Activated T-cell treated with anti-CD3 and anti-CD28 coated beads, Interleukin-2, amount 50 U/mL, for 4 hours (primary cell): Measurements from ENCODE around the gene FNDC3B. TPM values are rescaled to one million over a fixed set of nuclear protein-coding genes. Genes with fewer than 3 reads are reported as not detected.

Experiments used
- ATAC-seq, 2 donors: fragments of 200-7000 bp; cut with Tn5 transposase; one replicate each; pipeline ENCODE4 v1.10.0; 2021
- DNase-seq: peaks from one replicate; pipeline ENCODE4 v3.0.0-alpha.2; 2020
- H3K27me3 Mint-ChIP-seq: one replicate; pipeline ENCODE4 v1.8.0; 2021; ENCODE audit warnings: low read depth, mixed read lengths
- H3K36me3 Mint-ChIP-seq: one replicate; pipeline ENCODE4 v1.8.0; 2022; ENCODE audit warnings: mixed read lengths; ENCODE audit not compliant: insufficient read depth
- H3K4me1 Mint-ChIP-seq: one replicate; pipeline ENCODE4 v1.8.0; 2021; ENCODE audit warnings: low read depth, mixed read lengths
- H3K4me3 Mint-ChIP-seq: one replicate; pipeline ENCODE4 v1.8.0; 2021; ENCODE audit warnings: mild to moderate bottlenecking, moderate library complexity, mixed read lengths
- H3K9me3 Mint-ChIP-seq: one replicate; pipeline ENCODE4 v1.8.0; 2021; ENCODE audit warnings: mixed read lengths
- total RNA-seq, 3 donors: library from RNA; stranded (reverse); gene quantifications; one replicate each; pipeline ENCODE4 v1.2.1, GENCODE V29; 2021

Gene FNDC3B
- total RNA-seq, 3 donors from 2014 or later = 20.3 to 23.9 (median 21.2) TPM

DNA sequence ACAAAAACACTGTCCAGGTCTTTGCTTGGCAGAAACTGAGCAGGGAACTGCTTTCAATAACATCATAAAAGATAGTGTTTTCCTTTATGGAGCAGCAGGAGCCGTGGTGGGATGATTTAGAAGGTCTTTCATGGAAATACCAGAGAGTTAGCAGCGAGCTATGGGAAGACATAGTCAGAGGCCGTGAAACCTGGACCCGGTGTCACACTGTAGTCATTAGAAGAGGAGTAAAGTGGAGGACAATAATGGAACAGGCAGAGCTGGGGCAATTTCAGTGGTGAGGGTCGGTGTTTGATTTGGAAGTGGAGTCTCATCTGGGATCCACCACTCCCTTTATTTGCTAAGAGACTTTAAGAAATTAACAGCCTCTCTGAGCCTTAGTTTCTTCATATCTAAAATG, 351.4 kb downstream of the FNDC3B start:
- no peak for ATAC-seq
- no peaks in the 10 kb centered on the region for H3K9me3 Mint-ChIP-seq
- H3K4me3 Mint-ChIP-seq = no peak overlapping the region
- peaks cover 24% of the 10 kb centered on the region for H3K36me3 Mint-ChIP-seq
- no peaks in the 10 kb centered on the region for H3K27me3 Mint-ChIP-seq
- no peak for DNase-seq
- H3K4me1 Mint-ChIP-seq = no peaks in the 10 kb centered on the region

DNA sequence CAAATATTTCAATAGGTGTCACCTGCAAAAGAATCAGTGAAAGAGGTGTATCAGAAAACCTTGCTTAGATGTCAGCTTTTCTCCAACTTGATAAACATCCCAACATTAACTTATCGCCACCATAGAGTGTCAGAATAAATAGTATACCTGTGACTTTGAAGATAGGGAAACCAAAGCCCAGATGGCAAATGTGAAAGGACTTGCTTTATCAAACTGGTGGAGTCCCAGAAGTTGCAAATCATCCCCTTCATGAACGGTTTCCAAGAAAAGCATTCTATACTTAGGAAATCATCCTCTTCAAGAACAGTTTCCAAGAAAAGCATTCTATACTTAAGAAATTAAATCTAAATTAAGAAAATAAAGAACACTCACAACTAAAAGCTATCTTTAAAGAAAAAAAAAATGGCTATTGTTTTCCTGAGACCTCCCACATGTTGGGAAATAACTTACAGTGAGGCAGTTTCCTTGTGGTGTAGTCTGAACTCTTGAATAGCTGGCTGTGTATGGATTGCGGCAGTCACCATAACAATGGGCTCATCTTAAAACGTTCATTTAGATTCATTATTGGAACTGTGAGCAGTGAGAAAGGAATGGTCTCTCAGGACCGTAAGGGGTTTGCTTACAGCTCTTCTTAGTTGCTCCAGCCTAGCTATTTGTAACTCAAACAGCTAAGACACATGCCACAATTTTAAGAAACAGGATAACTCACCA, 352.4 kb downstream of the FNDC3B start:
- Mint-ChIP-seq H3K4me1 (no peaks in the 10 kb centered on the region), H3K4me3 (no peak overlapping the region), H3K9me3 (no peaks in the 10 kb centered on the region), H3K36me3 (peaks cover 26% of the 10 kb centered on the region), H3K27me3 (no peaks in the 10 kb centered on the region)
- ATAC-seq = no peak
- no peak for DNase-seq

DNA sequence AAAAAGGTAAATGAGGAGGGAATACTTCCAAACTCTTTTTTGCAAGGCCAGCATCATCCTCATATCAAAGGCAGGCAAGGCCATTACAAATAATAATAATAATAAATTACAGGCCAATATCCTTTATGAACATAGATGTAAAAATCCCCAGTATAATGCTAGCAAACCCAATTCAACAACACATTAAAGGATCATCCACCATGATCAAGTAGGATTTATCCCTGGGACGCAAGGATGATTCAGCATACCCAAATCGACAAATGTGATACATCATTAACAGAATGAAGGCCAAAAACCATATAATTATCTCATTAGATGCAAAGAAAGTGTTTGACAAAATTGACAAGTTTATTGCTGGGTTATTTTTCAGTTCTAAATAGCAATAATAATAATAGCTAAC, 355.3 kb downstream of the FNDC3B start:
- Mint-ChIP-seq H3K36me3 (peaks cover 35% of the 10 kb centered on the region), H3K27me3 (no peaks in the 10 kb centered on the region), H3K4me3 (no peak overlapping the region), H3K9me3 (no peaks in the 10 kb centered on the region), H3K4me1 (no peaks in the 10 kb centered on the region)
- ATAC-seq (no peak), DNase-seq (no peak)

DNA sequence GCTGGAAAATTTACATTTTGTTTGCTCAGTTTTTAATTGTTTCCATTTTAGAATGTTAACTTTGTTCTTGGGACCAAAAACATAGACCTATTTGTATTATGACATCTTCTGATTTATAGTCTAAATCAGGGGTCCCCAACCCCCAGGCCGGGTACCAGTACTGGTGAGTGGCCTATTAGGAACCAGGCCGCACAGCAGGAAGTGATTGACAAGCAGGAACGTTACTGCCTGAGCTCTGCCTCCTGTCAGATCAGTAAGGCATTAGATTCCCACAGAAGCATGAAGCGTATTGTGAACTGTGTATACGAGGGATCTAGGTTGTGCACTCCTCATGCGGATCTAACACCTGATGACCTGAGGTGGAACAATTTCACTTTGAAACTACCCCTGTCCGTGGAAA, 357.0 kb downstream of the FNDC3B start:
- H3K4me3 Mint-ChIP-seq = no peak overlapping the region
- H3K9me3 Mint-ChIP-seq = peaks cover 2% of the 10 kb centered on the region
- H3K27me3 Mint-ChIP-seq = no peaks in the 10 kb centered on the region
- DNase-seq (no peak), ATAC-seq (no peak)
- peaks cover 37% of the 10 kb centered on the region for H3K36me3 Mint-ChIP-seq
- no peaks in the 10 kb centered on the region for H3K4me1 Mint-ChIP-seq

DNA sequence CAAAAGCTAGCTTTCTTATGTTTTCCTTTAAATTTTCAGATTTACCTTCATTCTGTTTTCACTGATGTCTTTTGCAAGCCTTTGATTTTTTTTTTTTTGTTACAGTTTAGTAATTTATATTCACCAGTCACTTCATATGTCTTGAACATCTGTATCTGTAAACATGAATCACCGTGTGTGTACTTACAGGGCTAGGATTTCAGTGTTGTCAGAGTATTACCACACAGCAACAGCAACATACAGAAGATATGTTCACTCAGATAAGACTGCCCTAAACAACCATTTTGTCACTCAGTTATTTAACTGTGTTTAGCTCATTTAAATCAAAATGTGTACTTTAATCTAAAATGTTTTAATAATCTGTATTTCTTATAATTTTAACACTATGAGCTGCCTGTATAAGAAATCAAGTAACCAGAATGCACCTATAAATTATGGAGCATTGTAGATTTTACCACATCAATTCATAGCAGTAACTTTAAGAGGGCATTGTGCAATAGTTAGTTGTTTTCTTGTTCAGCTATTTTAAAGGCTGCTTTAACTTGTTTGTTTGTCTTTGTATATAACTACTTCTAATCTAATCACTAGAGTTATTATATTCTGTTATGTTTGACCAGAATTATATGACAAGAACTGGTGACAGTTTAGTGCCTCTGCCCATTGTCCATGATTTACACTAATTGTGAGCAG, 358.5 kb downstream of the FNDC3B start:
- peaks cover 38% of the 10 kb centered on the region for H3K36me3 Mint-ChIP-seq
- H3K4me3 Mint-ChIP-seq = no peak overlapping the region
- DNase-seq = no peak

DNA sequence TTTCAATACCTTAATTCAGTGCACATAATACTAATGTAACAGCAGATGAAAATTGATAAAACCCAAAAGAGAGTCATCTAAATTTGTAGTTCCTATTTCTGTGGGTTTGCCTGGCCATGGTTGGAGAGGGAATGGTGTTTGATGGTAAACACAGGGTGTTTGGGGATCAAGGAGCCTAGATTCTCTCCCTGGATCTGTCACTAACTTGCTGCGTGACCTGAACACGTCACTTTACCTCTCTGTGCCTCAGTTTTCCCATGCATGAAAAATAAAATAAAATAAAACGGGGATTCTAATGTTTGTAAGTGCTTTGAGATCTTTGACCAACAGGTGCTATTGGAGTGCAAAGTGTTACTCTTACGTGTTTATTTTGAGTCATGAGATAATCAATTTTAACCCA, 359.1 kb downstream of the FNDC3B start:
- Mint-ChIP-seq H3K4me1 (no peaks in the 10 kb centered on the region), H3K27me3 (no peaks in the 10 kb centered on the region), H3K36me3 (peaks cover 32% of the 10 kb centered on the region), H3K4me3 (no peak overlapping the region), H3K9me3 (peaks cover 7% of the 10 kb centered on the region)
- no peak for ATAC-seq
- no peak for DNase-seq

More for the DNA sequence above, 358.5 kb downstream of the FNDC3B start:
- Mint-ChIP-seq H3K9me3 (peaks cover 7% of the 10 kb centered on the region), H3K4me1 (no peaks in the 10 kb centered on the region), H3K27me3 (no peaks in the 10 kb centered on the region)
- no peak for ATAC-seq

DNA sequence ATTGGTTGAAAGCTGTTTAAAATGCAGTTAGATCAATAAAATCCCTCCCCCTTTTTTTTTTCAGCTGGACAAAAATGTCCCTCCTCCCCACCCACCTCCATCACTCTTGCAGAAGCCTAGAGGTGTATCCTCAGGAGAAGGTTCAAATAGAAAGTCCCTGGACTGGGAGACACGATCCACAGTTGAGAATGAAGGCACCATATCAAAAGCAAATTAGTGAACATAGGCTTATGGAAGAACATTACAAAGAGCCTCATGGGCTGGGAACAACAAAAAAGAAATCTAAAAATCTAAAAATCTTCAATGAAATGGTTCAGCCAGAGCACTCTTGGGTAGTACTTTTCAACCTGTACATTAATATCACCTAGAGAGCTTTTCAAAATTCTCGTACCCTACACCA, 362.7 kb downstream of the FNDC3B start:
- Mint-ChIP-seq H3K4me1 (no peaks in the 10 kb centered on the region), H3K27me3 (no peaks in the 10 kb centered on the region), H3K36me3 (peaks cover 18% of the 10 kb centered on the region), H3K4me3 (no peak overlapping the region), H3K9me3 (peaks cover 7% of the 10 kb centered on the region)
- DNase-seq = no peak
- no peak for ATAC-seq

DNA sequence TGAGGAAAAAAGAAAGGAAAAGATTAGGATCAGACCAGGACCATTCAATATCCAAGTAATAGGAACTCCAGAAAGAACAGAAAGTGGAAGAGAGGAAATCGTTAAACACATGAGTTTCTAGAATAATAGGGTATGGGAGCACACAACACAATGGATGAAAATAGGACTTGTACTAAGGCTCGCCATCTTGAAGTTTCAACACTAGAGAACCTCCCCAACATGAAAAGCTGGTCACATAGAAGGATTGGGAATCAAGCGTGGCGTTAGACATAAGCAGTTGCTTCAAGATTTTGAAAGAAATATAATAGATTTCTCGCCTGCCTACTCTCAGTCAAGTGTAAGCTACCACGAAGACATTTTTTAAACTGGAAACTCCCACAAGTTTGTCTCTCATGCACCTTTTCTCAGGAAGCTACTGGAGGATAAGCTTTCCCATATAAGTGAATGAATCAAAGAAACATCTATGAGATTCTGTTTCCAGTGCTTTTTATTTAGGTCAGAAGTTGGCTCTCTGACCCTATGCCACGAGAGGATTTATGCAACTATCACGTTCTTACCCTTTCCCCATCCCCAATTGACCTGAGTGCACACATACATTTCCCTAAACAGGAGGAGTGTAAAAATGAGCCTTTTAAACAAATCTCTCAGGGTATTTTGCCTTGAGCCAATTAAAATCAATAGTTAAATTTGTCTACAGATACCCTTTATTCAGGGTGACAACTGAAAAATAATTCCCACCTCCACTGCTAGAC, 363.7 kb downstream of the FNDC3B start:
- Mint-ChIP-seq H3K36me3 (peaks cover 18% of the 10 kb centered on the region), H3K9me3 (peaks cover 7% of the 10 kb centered on the region), H3K4me3 (no peak overlapping the region), H3K27me3 (no peaks in the 10 kb centered on the region), H3K4me1 (no peaks in the 10 kb centered on the region)
- DNase-seq (no peak), ATAC-seq (no peak)

DNA sequence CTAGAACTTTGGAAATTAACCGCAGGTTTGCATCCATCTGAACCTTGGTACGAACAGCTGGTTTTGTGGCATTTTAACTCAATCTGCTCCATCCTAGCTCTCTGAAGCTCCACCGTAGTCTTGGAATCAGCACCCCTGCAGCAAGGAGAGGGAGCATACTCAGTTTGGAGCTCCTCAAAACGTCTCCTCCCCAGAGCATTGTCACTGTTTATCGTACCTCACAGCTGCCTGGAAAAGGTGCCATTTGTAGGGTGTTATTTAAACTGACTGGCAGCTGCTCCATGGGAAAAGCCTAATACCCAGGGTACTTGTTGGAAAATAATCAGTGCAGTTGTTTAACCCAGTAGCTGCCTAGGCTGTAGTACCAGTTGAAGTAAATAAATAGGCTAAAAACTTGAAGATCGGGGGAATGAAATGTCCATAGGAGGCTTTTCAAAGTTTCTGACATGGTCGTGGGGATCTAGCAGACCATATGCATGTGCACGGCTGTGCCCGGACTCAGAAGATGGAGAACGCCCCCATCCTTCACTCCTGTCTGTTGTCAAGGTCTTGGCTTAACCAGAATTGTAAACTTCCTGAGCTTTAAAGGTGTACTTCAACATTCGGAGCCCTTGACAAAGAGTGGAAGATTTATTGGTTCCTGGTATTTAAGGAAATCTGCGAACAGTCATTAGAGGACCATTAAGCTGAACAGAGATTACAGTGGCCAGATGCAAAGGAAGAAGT, 365.0 kb downstream of the FNDC3B start:
- H3K4me1 Mint-ChIP-seq = no peaks in the 10 kb centered on the region
- H3K36me3 Mint-ChIP-seq = peaks cover 12% of the 10 kb centered on the region
- peaks cover 7% of the 10 kb centered on the region for H3K9me3 Mint-ChIP-seq
- DNase-seq (no peak), ATAC-seq (no peak)
- no peaks in the 10 kb centered on the region for H3K27me3 Mint-ChIP-seq
- no peak overlapping the region for H3K4me3 Mint-ChIP-seq

DNA sequence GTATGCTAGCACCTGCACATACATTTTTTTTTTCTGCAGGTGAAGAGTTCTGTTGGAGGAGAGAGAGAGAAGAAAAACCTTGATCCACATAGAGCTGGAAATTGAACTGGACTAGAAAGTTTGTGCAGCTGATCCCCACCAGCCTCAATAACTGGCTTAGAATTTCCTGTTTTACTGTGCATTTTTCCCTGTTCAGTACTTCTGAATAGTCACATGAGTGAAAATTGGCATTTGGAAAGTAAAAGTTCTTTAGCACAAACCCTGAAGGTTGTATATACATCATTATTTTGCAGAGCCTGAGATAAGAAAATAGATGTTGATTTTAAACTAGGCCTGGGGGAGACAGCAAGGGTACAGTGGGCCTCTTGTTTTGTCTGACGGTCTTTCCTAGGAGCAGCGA, 366.5 kb downstream of the FNDC3B start:
- DNase-seq (no peak), ATAC-seq (no peak)
- H3K4me3 Mint-ChIP-seq = no peak overlapping the region
- no peaks in the 10 kb centered on the region for H3K27me3 Mint-ChIP-seq
- H3K4me1 Mint-ChIP-seq = no peaks in the 10 kb centered on the region
- peaks cover 9% of the 10 kb centered on the region for H3K36me3 Mint-ChIP-seq
- peaks cover 7% of the 10 kb centered on the region for H3K9me3 Mint-ChIP-seq

DNA sequence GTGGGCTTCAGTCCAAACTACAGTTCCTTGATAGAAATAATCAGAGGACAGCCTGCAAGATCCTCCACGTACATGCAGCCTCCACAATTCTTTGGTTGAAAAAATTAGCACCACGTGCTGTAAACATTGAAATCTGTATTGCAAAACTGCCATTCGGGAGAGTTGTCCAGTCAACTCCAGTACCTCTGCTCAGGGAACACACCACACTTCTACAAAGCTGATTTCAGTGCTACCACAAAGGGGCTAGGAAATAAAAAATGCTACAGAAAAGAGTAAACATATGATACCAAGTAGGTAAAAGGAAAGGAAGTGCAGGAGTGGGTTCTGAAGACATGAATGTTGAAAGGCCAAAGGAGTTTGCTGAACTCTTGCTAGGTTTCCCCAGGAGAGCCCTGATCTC, 368.5 kb downstream of the FNDC3B start:
- Mint-ChIP-seq H3K4me3 (no peak overlapping the region), H3K27me3 (no peaks in the 10 kb centered on the region), H3K9me3 (no peaks in the 10 kb centered on the region), H3K4me1 (no peaks in the 10 kb centered on the region), H3K36me3 (no peaks in the 10 kb centered on the region)
- no peak for ATAC-seq
- DNase-seq = no peak

DNA sequence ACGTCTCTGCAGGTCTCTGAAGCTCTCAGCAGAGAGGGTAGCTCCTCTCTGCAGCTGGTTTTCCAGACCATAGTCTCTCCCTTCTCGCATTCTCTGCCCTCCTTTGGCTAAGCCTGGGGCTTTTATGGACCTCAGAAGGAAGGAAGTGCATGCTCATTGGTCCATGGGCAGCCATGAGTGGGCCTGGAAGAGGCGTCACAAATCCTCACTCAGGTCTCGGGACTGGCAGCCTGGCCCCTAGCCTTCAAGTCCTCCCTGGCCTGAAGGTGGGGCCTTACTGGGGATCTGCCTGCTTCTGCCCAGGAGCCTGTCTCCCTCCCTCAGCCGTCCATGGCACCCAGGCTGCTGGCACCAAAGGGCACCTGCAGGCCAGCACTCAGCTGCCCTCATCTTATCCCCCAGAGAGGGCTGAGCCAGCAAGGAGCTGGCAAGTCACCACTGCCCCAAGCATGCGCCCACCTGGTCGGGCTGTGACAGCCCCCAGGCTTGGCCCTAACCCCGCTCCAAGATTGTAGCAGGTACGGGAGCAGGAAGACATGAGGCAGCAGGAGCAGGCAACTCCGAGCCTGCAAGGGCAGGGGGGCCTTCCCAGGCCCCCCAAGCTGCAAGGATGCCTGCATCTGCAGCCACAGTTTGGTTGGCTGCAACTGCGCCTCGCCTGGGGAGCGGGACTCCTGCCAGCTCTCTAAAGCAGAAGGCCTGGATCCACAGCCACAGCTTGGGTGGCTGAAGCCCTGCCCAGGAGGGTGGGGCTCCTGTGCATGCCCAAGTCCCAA, 371.5 kb downstream of the FNDC3B start:
- no peaks in the 10 kb centered on the region for H3K9me3 Mint-ChIP-seq
- H3K27me3 Mint-ChIP-seq = peaks cover 12% of the 10 kb centered on the region
- no peak for DNase-seq
- no peaks in the 10 kb centered on the region for H3K36me3 Mint-ChIP-seq
- H3K4me1 Mint-ChIP-seq = no peaks in the 10 kb centered on the region
- ATAC-seq = no peak
- no peak overlapping the region for H3K4me3 Mint-ChIP-seq

DNA sequence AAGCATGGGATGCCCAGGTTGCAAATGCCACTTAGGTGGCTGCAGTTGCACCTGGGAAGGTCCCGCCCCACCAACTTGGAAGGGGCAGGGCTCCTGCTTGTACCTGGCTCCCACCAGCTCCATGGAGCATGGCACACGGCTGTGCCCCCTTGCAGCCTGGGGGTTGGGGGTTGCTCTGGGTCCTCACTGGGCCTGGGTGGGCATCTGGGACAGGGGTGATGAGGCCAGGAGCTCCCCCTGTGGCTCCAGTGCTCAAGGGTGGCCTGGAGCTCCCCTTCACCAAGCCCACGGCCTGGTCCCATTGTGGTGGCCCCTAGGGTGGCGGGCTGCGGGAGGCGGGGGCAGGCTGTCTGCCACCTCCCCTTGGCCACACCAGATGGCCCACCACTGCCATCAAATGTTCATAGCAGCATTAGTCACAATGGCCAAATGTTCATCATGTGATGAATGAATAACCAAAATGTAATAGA, 372.1 kb downstream of the FNDC3B start:
- H3K27me3 Mint-ChIP-seq = peaks cover 16% of the 10 kb centered on the region
- no peaks in the 10 kb centered on the region for H3K4me1 Mint-ChIP-seq
- H3K4me3 Mint-ChIP-seq = no peak overlapping the region
- DNase-seq = no peak
- no peaks in the 10 kb centered on the region for H3K36me3 Mint-ChIP-seq
- no peak for ATAC-seq
- H3K9me3 Mint-ChIP-seq = no peaks in the 10 kb centered on the region
